T follicular helper cell (primary cell): ENCODE data around the gene EFCAB7.

Experiments used
- DNase-seq: peaks from one replicate; pipeline ENCODE4 v3.0.0-alpha.2; 2020; ENCODE audit warnings: low read depth

EFCAB7 gene

GRCh38 chr1:63601912-63602311 is 78.6 kb downstream of the EFCAB7 start:
- no peak for DNase-seq

- DNase-seq: no peak
Observed at GRCh38 chr1:63602629-63603028, 79.3 kb downstream of the EFCAB7 start.

- no peak for DNase-seq
Observed at GRCh38 chr1:63603810-63604209, 80.5 kb downstream of the EFCAB7 start.

DNA sequence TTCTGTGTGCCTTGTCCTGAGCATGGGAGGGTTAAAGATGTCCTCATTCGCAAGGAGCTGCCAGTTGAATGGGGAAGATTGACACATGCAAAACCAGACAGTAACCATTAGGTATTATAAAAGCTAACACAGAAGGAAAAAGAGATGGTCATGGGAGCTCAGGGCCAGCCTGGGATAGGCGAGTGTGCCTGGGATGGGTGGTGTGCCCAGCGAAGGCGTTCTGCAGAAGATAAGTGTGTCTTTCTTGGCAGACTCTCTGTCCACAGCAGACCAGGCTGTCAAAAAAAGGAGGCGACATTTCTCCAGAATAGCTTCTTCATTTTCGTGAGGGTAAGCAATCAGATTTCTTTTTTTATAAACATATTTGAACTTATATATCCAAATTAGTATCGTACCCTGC is 84.0 kb downstream of the EFCAB7 start:
- DNase-seq: no peak

DNA sequence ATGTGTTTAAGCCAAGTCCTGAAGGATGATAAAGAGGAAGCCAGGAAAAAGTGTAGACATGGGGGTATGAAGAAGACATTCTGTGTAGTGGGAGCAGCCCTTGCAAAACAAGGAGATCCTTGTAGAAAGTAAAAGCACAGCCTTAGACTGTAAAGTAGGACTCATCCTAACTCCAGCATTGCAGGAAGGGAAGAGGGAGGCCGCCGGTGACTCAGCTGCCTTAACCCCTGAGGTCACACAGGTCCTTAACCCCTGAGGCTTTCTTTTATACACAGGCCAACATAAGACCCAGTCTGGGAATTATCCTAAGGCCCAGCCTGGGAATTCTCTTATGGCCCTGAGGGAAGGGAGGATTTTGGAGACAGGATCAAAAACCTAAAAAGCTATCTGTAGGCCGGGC is 87.9 kb downstream of the EFCAB7 start:
- no peak for DNase-seq

GRCh38 chr1:63612564-63612963 is 89.2 kb downstream of the EFCAB7 start:
- no peak for DNase-seq

DNA sequence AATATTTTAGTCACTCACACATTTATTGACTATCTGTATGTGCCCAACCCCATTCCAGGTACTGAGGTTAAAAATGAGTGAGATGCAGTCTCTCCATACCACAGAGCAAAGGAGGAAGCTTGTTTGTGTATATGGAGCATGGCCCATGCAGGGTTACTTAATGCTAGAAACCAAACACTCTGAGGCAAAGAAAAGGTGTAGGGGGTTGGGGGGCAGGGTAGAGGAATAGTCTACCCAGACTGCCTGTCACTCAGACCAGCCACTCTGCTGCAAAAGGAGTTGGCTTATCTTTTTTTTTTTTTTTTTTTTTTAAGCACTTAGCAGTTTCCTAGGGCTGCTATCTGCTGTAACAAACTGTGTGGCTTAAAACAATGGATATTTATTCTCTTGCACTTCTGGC is 89.6 kb downstream of the EFCAB7 start:
- no peak for DNase-seq

- DNase-seq: peak; percentile 40
Observed at GRCh38 chr1:63615768-63616420, 92.6 kb downstream of the EFCAB7 start.

DNA sequence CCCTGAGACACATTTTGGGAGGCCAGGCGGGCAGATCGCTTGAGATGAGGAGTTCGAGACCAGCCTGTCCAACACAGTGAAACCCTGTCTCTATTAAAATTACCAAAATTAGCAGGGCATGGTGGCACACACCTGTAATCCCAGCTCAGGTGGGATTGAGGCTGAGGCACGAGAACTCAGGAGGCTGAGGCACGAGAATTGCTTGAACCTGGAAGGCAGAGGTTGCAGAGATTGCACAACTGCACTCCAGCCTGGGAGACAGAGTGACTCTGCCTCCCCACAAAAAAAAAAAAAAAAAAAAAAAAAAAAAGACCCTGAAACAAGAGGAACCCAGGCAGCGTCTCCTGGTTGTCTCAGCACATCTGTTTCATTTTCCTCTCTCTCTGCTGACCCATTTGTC is 94.1 kb downstream of the EFCAB7 start:
- DNase-seq: no peak

GRCh38 chr1:63618011-63618410 is 94.7 kb downstream of the EFCAB7 start:
- no peak for DNase-seq

- DNase-seq: no peak
Observed at GRCh38 chr1:63619558-63619957, 96.2 kb downstream of the EFCAB7 start.

DNA sequence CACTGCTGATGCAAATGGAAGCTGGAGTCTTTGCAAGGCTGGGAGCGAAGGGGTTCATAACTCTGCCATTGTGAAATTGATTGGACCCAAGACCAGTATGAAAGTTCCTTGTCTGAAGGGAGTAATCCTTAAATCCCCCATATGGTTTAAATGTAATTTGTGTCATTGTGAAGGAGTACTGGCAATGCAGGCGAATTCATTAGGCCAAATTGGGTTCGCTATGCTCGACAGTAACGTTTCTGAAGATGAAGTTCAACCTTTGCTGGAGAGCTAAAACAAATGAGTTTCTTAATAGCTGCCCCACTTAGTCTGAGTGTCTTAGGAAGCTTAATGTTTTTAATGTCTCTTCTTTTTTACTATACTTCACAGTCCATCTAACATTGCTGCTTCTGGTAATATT is 97.3 kb downstream of the EFCAB7 start:
- no peak for DNase-seq

DNA sequence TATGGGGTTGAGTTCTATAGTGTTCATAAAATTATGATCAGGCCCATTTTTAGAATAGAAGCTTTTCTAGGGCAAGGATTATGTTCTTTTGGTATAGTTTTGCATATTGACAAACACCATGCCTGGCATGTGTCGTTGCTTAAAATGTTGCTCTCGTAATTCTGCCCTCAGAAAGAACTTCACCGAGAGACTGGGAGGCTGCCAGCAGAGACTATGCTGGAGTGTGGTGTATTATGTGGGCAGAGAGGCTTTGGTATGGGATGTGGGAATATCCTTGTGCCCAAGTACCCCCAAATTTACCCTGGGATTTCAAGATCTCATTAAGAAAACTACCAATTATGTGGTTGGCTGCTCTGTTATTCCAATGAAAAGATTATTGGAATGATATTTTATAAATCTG is 97.8 kb downstream of the EFCAB7 start:
- no peak for DNase-seq

- no peak for DNase-seq
Observed at GRCh38 chr1:63621698-63622097, 98.4 kb downstream of the EFCAB7 start.
